Inferior parietal cortex (tissue), 1 donor: ENCODE measurements around the gene GFPT1.

Experiments
- DNase-seq: peaks from one replicate; pipeline ENCODE4 v3.0.0-alpha.2; 2016; ENCODE audit errors: extremely low spot score

GFPT1 gene

GRCh38 chr2:69316550-69316949, 70.5 kb downstream of the GFPT1 start:
- DNase-seq = no peak

GRCh38 chr2:69315160-69315761, 71.8 kb downstream of the GFPT1 start:
- no peak for DNase-seq

GRCh38 chr2:69311024-69311416, 76.0 kb downstream of the GFPT1 start:
- DNase-seq = no peak

- DNase-seq = no peak
Measured at GRCh38 chr2:69310111-69311023, 76.7 kb downstream of the GFPT1 start.

- no peak for DNase-seq
Measured at GRCh38 chr2:69309351-69310110, 77.5 kb downstream of the GFPT1 start.

- DNase-seq = no peak
Measured at GRCh38 chr2:69308338-69308737, 78.7 kb downstream of the GFPT1 start.

GRCh38 chr2:69307579-69308064, 79.4 kb downstream of the GFPT1 start:
- no peak for DNase-seq

GRCh38 chr2:69306822-69307578, 80.0 kb downstream of the GFPT1 start:
- DNase-seq = peak; percentile 70

- DNase-seq = no peak
Measured at GRCh38 chr2:69306393-69306821, 80.6 kb downstream of the GFPT1 start.

GRCh38 chr2:69305712-69306392, 81.2 kb downstream of the GFPT1 start:
- DNase-seq = no peak

- DNase-seq = no peak
Measured at GRCh38 chr2:69305166-69305565, 81.9 kb downstream of the GFPT1 start.

GRCh38 chr2:69304656-69305055, 82.4 kb downstream of the GFPT1 start:
- DNase-seq = no peak

- no peak for DNase-seq
Measured at GRCh38 chr2:69300650-69301049, 86.4 kb downstream of the GFPT1 start.

- DNase-seq = no peak
Measured at GRCh38 chr2:69299772-69300516, 87.1 kb downstream of the GFPT1 start.

- DNase-seq = no peak
Measured at GRCh38 chr2:69298862-69299261, 88.2 kb downstream of the GFPT1 start.

- DNase-seq = no peak
Measured at GRCh38 chr2:69298261-69298660, 88.8 kb downstream of the GFPT1 start.

- DNase-seq = no peak
Measured at GRCh38 chr2:69297216-69297615, 89.8 kb downstream of the GFPT1 start.

GRCh38 chr2:69296421-69296820, 90.6 kb downstream of the GFPT1 start:
- DNase-seq = no peak

GRCh38 chr2:69292256-69292655, 94.8 kb downstream of the GFPT1 start:
- no peak for DNase-seq

- DNase-seq = no peak
Measured at GRCh38 chr2:69291721-69292120, 95.3 kb downstream of the GFPT1 start.
